Measurements from ENCODE around the gene SDK2. TPM values are rescaled to one million over a fixed set of nuclear protein-coding genes. Genes with fewer than 3 reads are reported as not detected.

SDK2 gene
- total and polyA plus RNA-seq, 2 experiments from 2014 or later, result 0.59 to 1.2 TPM

DNA sequence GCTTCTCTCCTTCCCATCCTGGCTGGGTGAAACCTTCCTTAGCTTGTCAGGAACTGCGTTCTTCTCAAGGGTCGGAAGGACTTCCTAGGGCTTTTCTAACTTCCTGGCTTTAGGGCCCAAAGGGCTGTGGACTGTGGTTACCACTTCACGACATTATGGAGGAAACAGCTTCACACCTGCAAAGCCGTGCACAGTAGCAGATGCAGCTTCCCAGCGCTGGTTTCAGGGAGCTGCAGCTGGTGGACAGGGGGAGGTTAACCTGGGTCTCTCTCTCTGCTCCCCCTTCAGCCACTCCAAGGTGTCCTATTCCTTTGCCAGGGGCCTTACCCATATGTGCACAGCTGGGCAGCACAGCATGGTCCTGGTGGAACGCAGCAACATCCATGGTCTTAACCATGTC, 176.6 kb downstream of the SDK2 start:
- WGBS (ENCODE audit: low lambda C conversion rate, missing lambda C conversion rate), result 92% methylated on average over 6 of the region's 6 CpGs
- H3K9me3 ChIP-seq (ENCODE audit: low read depth), result no peaks in the 10 kb centered on the region
- H2AFZ ChIP-seq, result no peak overlapping the region
- no peaks in the 10 kb centered on the region for H3K27me3 ChIP-seq
- no peaks in the 10 kb centered on the region for H3K4me1 ChIP-seq (ENCODE audit: insufficient read depth)
- H3K27ac ChIP-seq, result no peak overlapping the region
- H3K9me2 ChIP-seq (replicated peaks; ENCODE audit: insufficient read depth), result no peaks in the 10 kb centered on the region
- H3K36me3 ChIP-seq (replicated peaks; ENCODE audit: insufficient read depth, low read depth), result no peaks in the 10 kb centered on the region
- no peaks in the 10 kb centered on the region for H4K20me1 ChIP-seq (ENCODE audit: insufficient read depth, poor library complexity, severe bottlenecking)
- TF ChIP-seq, protein P1, sequence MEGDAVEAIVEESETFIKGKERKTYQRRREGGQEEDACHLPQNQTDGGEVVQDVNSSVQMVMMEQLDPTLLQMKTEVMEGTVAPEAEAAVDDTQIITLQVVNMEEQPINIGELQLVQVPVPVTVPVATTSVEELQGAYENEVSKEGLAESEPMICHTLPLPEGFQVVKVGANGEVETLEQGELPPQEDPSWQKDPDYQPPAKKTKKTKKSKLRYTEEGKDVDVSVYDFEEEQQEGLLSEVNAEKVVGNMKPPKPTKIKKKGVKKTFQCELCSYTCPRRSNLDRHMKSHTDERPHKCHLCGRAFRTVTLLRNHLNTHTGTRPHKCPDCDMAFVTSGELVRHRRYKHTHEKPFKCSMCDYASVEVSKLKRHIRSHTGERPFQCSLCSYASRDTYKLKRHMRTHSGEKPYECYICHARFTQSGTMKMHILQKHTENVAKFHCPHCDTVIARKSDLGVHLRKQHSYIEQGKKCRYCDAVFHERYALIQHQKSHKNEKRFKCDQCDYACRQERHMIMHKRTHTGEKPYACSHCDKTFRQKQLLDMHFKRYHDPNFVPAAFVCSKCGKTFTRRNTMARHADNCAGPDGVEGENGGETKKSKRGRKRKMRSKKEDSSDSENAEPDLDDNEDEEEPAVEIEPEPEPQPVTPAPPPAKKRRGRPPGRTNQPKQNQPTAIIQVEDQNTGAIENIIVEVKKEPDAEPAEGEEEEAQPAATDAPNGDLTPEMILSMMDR (IDR thresholded peaks at IDR 0.05; ENCODE audit: poor library complexity), result no peak
- TF ChIP-seq EZH2phosphoT487 (IDR thresholded peaks at IDR 0.05; ENCODE audit: low read depth, severe bottlenecking, unreplicated experiment) (no peak), EZH2 (IDR thresholded peaks at IDR 0.05; ENCODE audit: borderline replicate concordance) (no peak)
- H3K79me2 ChIP-seq, result no peaks in the 10 kb centered on the region
- no peak overlapping the region for H3K4me3 ChIP-seq
- H3K4me2 ChIP-seq, result no peak overlapping the region
- DNase-seq (ENCODE audit: low spot score), result no peak

DNA sequence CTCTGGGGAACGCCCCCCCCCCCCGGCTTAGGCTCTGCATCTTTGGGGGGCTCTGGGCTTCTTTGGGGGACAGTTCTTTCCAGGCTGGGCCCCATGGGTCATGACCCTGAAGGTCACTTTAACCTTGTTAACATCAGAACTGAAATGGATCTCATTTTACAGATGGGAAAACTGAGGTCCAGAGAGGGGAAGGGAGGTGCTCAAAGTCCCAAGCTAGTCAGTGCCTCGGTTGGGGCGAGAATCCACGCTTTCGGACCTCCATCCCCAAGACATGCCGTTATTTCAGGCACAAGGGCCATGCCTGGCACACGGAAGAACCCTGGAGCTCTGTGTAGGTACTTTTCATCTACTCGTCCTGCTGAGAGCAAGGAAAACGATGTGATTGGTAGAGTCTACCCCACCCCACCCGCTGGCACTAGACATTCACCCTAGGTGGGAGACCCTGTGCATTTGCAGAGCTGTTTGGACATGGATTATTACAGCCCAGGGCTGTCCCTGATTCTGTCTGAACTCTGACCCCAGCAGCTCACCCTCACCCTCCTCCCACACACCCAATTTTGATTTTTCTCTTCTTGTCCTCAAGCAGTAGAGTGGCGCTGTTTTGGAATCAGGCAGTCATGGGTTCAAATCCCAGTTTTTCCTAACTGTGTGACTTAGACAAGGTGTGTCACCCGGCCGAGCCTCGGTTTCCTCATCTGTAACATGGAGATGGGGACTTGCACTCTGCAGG, 177.4 kb downstream of the SDK2 start:
- Histone ChIP-seq H3K9me3 (ENCODE audit: low read depth) (no peaks in the 10 kb centered on the region), H3K27me3 (no peaks in the 10 kb centered on the region), H3K36me3 (replicated peaks; ENCODE audit: insufficient read depth, low read depth) (no peaks in the 10 kb centered on the region), H3K79me2 (no peaks in the 10 kb centered on the region), H4K20me1 (ENCODE audit: insufficient read depth, poor library complexity, severe bottlenecking) (no peaks in the 10 kb centered on the region), H3K4me2 (no peak overlapping the region), H3K4me1 (ENCODE audit: insufficient read depth) (no peaks in the 10 kb centered on the region), H3K4me3 (no peak overlapping the region), H3K9me2 (replicated peaks; ENCODE audit: insufficient read depth) (no peaks in the 10 kb centered on the region), H3K27ac (no peak overlapping the region), H2AFZ (no peak overlapping the region)
- no peak for TF ChIP-seq EZH2phosphoT487 (IDR thresholded peaks at IDR 0.05; ENCODE audit: low read depth, severe bottlenecking, unreplicated experiment)
- DNase-seq (ENCODE audit: low spot score), result no peak
- 92% methylated on average over 15 of the region's 15 CpGs for WGBS (ENCODE audit: low lambda C conversion rate, missing lambda C conversion rate)

DNA sequence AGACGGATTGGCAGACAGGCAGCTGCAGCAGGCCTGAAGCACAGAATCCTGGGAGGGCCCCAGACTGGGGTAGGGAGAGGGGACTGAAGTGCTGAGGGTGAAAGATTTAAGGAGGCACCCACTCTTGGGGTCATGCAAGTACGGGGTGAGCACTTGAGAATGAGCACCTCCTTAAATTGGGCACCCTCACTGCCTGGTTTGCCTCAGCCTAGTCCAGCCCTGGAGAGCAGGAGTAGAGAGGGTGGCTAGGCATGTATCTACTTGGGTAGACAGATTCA, 178.4 kb downstream of the SDK2 start:
- H3K27ac ChIP-seq, result no peak overlapping the region
- no peaks in the 10 kb centered on the region for H4K20me1 ChIP-seq (ENCODE audit: insufficient read depth, poor library complexity, severe bottlenecking)
- DNase-seq (ENCODE audit: low spot score), result no peak
- no peak overlapping the region for H3K4me3 ChIP-seq
- TF ChIP-seq, protein P1 (IDR thresholded peaks at IDR 0.05; ENCODE audit: poor library complexity), result no peak
- no peak for TF ChIP-seq EZH2phosphoT487 (IDR thresholded peaks at IDR 0.05; ENCODE audit: low read depth, severe bottlenecking, unreplicated experiment)
- TF ChIP-seq EZH2 (IDR thresholded peaks at IDR 0.05; ENCODE audit: borderline replicate concordance), result no peak
- no peaks in the 10 kb centered on the region for H3K9me3 ChIP-seq (ENCODE audit: low read depth)
- no peaks in the 10 kb centered on the region for H3K27me3 ChIP-seq
- no peaks in the 10 kb centered on the region for H3K9me2 ChIP-seq (replicated peaks; ENCODE audit: insufficient read depth)
- H3K36me3 ChIP-seq (replicated peaks; ENCODE audit: insufficient read depth, low read depth), result no peaks in the 10 kb centered on the region
- H3K79me2 ChIP-seq, result no peaks in the 10 kb centered on the region
- no peak overlapping the region for H3K4me2 ChIP-seq
- WGBS (ENCODE audit: low lambda C conversion rate, missing lambda C conversion rate), result 90% methylated on average over 2 of the region's 2 CpGs
- H3K4me1 ChIP-seq (ENCODE audit: insufficient read depth), result no peaks in the 10 kb centered on the region
- H2AFZ ChIP-seq, result no peak overlapping the region

DNA sequence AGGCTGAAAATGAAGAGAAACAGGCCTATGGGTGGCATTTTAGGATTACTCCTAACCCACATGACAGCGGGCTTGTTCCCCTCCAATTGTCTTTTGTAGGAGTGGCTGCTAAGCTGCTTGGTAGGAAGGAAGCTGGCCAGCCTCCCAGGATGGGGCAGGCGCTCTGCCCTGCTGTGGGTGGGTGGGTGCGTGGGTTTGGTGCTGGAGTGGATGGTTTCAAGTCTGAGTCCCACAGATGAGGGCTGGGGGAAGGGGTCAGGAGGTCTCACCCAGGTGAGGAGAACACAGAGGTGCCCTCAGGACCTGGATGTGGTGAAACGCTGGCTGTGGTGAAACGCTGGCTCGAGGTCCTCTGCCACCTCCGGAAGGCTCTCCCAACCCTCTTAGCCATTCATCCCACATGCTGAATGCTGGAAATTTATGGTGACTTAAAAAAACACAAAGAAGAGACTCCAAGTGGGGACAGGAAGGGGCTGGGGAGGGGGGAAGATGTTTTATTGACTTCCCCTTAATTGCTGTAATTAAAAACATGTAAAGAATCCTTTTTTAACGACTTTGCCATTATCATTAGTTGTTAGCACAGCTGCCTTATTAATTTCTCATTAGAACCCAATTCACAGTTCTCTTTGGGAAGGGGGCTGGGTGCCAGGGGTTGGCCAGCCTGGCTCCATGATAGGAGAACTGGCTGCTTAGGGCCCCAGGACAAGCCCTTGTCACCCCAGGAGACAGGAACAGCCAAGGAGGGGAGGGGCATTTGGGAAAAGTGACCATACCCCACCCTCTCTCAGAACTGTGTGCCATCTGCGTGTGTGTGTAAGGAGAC, 178.9 kb downstream of the SDK2 start:
- Histone ChIP-seq H3K9me3 (ENCODE audit: low read depth) (no peaks in the 10 kb centered on the region), H3K9me2 (replicated peaks; ENCODE audit: insufficient read depth) (no peaks in the 10 kb centered on the region), H3K27ac (no peak overlapping the region), H3K27me3 (no peaks in the 10 kb centered on the region), H3K4me2 (no peak overlapping the region), H3K4me1 (ENCODE audit: insufficient read depth) (no peaks in the 10 kb centered on the region), H2AFZ (no peak overlapping the region), H3K79me2 (no peaks in the 10 kb centered on the region), H3K4me3 (no peak overlapping the region), H3K36me3 (replicated peaks; ENCODE audit: insufficient read depth, low read depth) (no peaks in the 10 kb centered on the region), H4K20me1 (ENCODE audit: insufficient read depth, poor library complexity, severe bottlenecking) (no peaks in the 10 kb centered on the region)
- TF ChIP-seq EZH2 (IDR thresholded peaks at IDR 0.05; ENCODE audit: borderline replicate concordance), result no peak
- no peak for TF ChIP-seq EZH2phosphoT487 (IDR thresholded peaks at IDR 0.05; ENCODE audit: low read depth, severe bottlenecking, unreplicated experiment)
- TF ChIP-seq, protein P1 (IDR thresholded peaks at IDR 0.05; ENCODE audit: poor library complexity), result no peak
- no peak for DNase-seq (ENCODE audit: low spot score)
- 83% methylated on average over 9 of the region's 9 CpGs for WGBS (ENCODE audit: low lambda C conversion rate, missing lambda C conversion rate)

Data from hepatocyte (in vitro differentiated cells).